H9 (cell line): ENCODE data around the gene NBEA. TPM values are rescaled to one million over a fixed set of nuclear protein-coding genes. Genes with fewer than 3 reads are reported as not detected.

Experiments
- DNase-seq: peaks from one replicate; pipeline ENCODE4 v3.0.0-alpha.2; 2017
- H2AFZ ChIP-seq: one replicate; pipeline ENCODE4 v1.6.1; 2013; ENCODE audit warnings: mild to moderate bottlenecking, low read length, control low read depth, moderate library complexity
- H2AK5ac ChIP-seq: 2 replicates; pipeline ENCODE4 v1.6.1; 2013; ENCODE audit warnings: low read length, control low read depth, mixed read lengths; ENCODE audit not compliant: insufficient read length
- H2BK120ac ChIP-seq: one replicate; pipeline ENCODE4 v1.6.1; 2013; ENCODE audit warnings: low read depth, mild to moderate bottlenecking, low read length, control low read depth, inconsistent platforms; ENCODE audit not compliant: poor library complexity, severe bottlenecking
- H2BK12ac ChIP-seq: 2 replicates; pipeline ENCODE4 v1.6.1; 2013; ENCODE audit warnings: low read length, control low read depth, mixed read lengths, low read depth; ENCODE audit not compliant: insufficient read length
- H2BK15ac ChIP-seq: 2 replicates; pipeline ENCODE4 v1.6.1; 2013; ENCODE audit warnings: low read depth, low read length, control low read depth
- H2BK20ac ChIP-seq: one replicate; pipeline ENCODE4 v1.6.1; 2013; ENCODE audit warnings: low read depth, mild to moderate bottlenecking, low read length, control low read depth, inconsistent platforms; ENCODE audit not compliant: poor library complexity, severe bottlenecking
- H2BK5ac ChIP-seq: 2 replicates; pipeline ENCODE4 v1.6.1; 2013; ENCODE audit warnings: low read length, control low read depth, mixed read lengths; ENCODE audit not compliant: insufficient read length
- H3K14ac ChIP-seq: 2 replicates; pipeline ENCODE4 v1.6.1; 2013; ENCODE audit warnings: low read length, control low read depth; ENCODE audit not compliant: insufficient read depth
- H3K18ac ChIP-seq: 2 replicates; pipeline ENCODE4 v1.6.1; 2013; ENCODE audit warnings: low read depth, mild to moderate bottlenecking, mixed read lengths, low read length, control low read depth; ENCODE audit not compliant: insufficient read length
- H3K23ac ChIP-seq: 2 replicates; pipeline ENCODE4 v1.6.1; 2013; ENCODE audit warnings: low read length, control low read depth, mixed read lengths, low read depth; ENCODE audit not compliant: insufficient read length
- H3K23me2 ChIP-seq: 2 replicates; pipeline ENCODE4 v1.6.1; 2013; ENCODE audit warnings: low read depth, mild to moderate bottlenecking, mixed read lengths, low read length, control low read depth; ENCODE audit not compliant: insufficient read length, poor library complexity, severe bottlenecking
- H3K27ac ChIP-seq: 2 replicates; pipeline ENCODE4 v1.5.1; 2013; ENCODE audit warnings: low read length, control low read depth, mixed read lengths, low read depth; ENCODE audit not compliant: insufficient read length
- H3K27me3 ChIP-seq: 2 replicates; pipeline ENCODE4 v1.6.1; 2013; ENCODE audit warnings: low read length, control low read depth, inconsistent platforms; ENCODE audit not compliant: insufficient read depth
- H3K4ac ChIP-seq: 2 replicates; pipeline ENCODE4 v1.6.1; 2013; ENCODE audit warnings: low read depth, mild to moderate bottlenecking, control low read depth, inconsistent platforms, low read length, moderate library complexity
- H3K4me1 ChIP-seq: 2 replicates; pipeline ENCODE4 v1.6.1; 2013; ENCODE audit warnings: low read length, control low read depth, inconsistent platforms; ENCODE audit not compliant: insufficient read depth
- H3K4me2 ChIP-seq: 2 replicates; pipeline ENCODE4 v1.6.1; 2013; ENCODE audit warnings: low read length, control low read depth, mixed read lengths; ENCODE audit not compliant: insufficient read length, insufficient read depth
- H3K56ac ChIP-seq: 2 replicates; pipeline ENCODE4 v1.6.1; 2013; ENCODE audit warnings: low read depth, mild to moderate bottlenecking, mixed read lengths, low read length, control low read depth; ENCODE audit not compliant: insufficient read length
- H3K79me1 ChIP-seq: 2 replicates; pipeline ENCODE4 v1.6.1; 2013; ENCODE audit warnings: low read depth, mild to moderate bottlenecking, moderate library complexity, low read length, control low read depth, inconsistent platforms; ENCODE audit not compliant: insufficient read depth, poor library complexity, severe bottlenecking
- H3K79me2 ChIP-seq: 2 replicates; pipeline ENCODE4 v1.6.1; 2013; ENCODE audit warnings: low read length, control low read depth, inconsistent platforms; ENCODE audit not compliant: insufficient read depth
- H3K9ac ChIP-seq: 2 replicates; pipeline ENCODE4 v1.6.1; 2013; ENCODE audit warnings: low read length, control low read depth, mixed read lengths; ENCODE audit not compliant: insufficient read length; ENCODE audit errors: extremely low read depth
- H3K9me3 ChIP-seq: one replicate; pipeline ENCODE4 v1.6.1; 2013; ENCODE audit warnings: low read depth, low read length, inconsistent platforms; ENCODE audit not compliant: control insufficient read depth
- H3T11ph ChIP-seq: one replicate; pipeline ENCODE4 v1.6.1; 2013; ENCODE audit warnings: mild to moderate bottlenecking, low read length, control low read depth, inconsistent platforms
- H4K20me1 ChIP-seq: one replicate; pipeline ENCODE4 v1.6.1; 2013; ENCODE audit not compliant: control insufficient read depth, insufficient read length, insufficient read depth
- H4K5ac ChIP-seq: 2 replicates; pipeline ENCODE4 v1.6.1; 2013; ENCODE audit warnings: low read depth, mild to moderate bottlenecking, mixed read lengths, low read length, control low read depth; ENCODE audit not compliant: insufficient read length
- H4K8ac ChIP-seq: replicated peaks from 2 replicates; pipeline ENCODE4 v1.6.1; 2013; ENCODE audit warnings: low read length, control low read depth, mixed read lengths, low read depth; ENCODE audit not compliant: insufficient read length
- H4K91ac ChIP-seq: 2 replicates; pipeline ENCODE4 v1.6.1; 2013; ENCODE audit warnings: low read depth, mild to moderate bottlenecking, moderate library complexity, mixed read lengths, low read length, control low read depth; ENCODE audit not compliant: insufficient read length
- H3K27ac Mint-ChIP-seq, 3 experiments: 2 replicates in 2 of 3; 3 replicates in 1 of 3; pipeline ENCODE4 v1.8.0; 2020 to 2021; ENCODE audit warnings: mixed read lengths in 3 of 3, mild to moderate bottlenecking in 1 of 3, moderate library complexity in 1 of 3
- H3K27me3 Mint-ChIP-seq: 2 replicates; pipeline ENCODE4 v1.8.0; 2021; ENCODE audit warnings: low read depth, mild to moderate bottlenecking, moderate library complexity, mixed read lengths
- H3K36me3 Mint-ChIP-seq, 3 experiments: 2 replicates in 2 of 3; 3 replicates in 1 of 3; pipeline ENCODE4 v1.8.0; 2020 to 2021; ENCODE audit warnings: low read depth in 3 of 3, mixed read lengths in 3 of 3; ENCODE audit not compliant: insufficient read depth in 1 of 3
- H3K4me1 Mint-ChIP-seq, 2 experiments: 2 replicates each; pipeline ENCODE4 v1.8.0; 2020; ENCODE audit warnings: mixed read lengths in 2 of 2
- H3K4me3 Mint-ChIP-seq, 2 experiments: 2 replicates in 1 of 2; 3 replicates in 1 of 2; pipeline ENCODE4 v1.8.0; 2020 to 2021; ENCODE audit warnings: mild to moderate bottlenecking in 2 of 2, mixed read lengths in 2 of 2, moderate library complexity in 1 of 2
- H3K9me3 Mint-ChIP-seq, 2 experiments: 2 replicates in 1 of 2; 3 replicates in 1 of 2; pipeline ENCODE4 v1.8.0; 2020; ENCODE audit warnings: mild to moderate bottlenecking in 2 of 2, mixed read lengths in 2 of 2, moderate library complexity in 1 of 2
- whole genome bisulfite sequencing: extraction: QIAGEN DNeasy Blood & Tissue Kit; methylation state at CpG from one replicate; pipeline ENCODE4 v1.1.7; 2013; ENCODE audit warnings: missing lambda C conversion rate, low lambda C conversion rate, mixed read lengths; ENCODE audit not compliant: insufficient read length; ENCODE audit errors: extremely low coverage; 5-methylcytosine and 5-hydroxymethylcytosine counted together
- long read RNA-seq: library from polyadenylated mRNA; unstranded; transcript quantifications from one replicate; pipeline ENCODE4 v2.0.0, GENCODE V29; 2020
- total RNA-seq: library from RNA; stranded (reverse); gene quantifications from 2 replicates; pipeline ENCODE4 v1.2.1, GENCODE V29; 2021
- TF ChIP-seq, protein P1 (sequence below): fragments of 200-600 bp; sonication (generic); conservative IDR thresholded peaks from 3 replicates; pipeline ENCODE4 v1.8.0; 2021; ENCODE audit warnings: antibody characterized with exemption, mild to moderate bottlenecking

NBEA gene, protein sequence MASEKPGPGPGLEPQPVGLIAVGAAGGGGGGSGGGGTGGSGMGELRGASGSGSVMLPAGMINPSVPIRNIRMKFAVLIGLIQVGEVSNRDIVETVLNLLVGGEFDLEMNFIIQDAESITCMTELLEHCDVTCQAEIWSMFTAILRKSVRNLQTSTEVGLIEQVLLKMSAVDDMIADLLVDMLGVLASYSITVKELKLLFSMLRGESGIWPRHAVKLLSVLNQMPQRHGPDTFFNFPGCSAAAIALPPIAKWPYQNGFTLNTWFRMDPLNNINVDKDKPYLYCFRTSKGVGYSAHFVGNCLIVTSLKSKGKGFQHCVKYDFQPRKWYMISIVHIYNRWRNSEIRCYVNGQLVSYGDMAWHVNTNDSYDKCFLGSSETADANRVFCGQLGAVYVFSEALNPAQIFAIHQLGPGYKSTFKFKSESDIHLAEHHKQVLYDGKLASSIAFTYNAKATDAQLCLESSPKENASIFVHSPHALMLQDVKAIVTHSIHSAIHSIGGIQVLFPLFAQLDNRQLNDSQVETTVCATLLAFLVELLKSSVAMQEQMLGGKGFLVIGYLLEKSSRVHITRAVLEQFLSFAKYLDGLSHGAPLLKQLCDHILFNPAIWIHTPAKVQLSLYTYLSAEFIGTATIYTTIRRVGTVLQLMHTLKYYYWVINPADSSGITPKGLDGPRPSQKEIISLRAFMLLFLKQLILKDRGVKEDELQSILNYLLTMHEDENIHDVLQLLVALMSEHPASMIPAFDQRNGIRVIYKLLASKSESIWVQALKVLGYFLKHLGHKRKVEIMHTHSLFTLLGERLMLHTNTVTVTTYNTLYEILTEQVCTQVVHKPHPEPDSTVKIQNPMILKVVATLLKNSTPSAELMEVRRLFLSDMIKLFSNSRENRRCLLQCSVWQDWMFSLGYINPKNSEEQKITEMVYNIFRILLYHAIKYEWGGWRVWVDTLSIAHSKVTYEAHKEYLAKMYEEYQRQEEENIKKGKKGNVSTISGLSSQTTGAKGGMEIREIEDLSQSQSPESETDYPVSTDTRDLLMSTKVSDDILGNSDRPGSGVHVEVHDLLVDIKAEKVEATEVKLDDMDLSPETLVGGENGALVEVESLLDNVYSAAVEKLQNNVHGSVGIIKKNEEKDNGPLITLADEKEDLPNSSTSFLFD (N-terminal part only)
- total RNA-seq = 16.3 and 17.3 TPM in 2 replicates
- long read RNA-seq, partial matches to known transcripts = 2 of 11 reads
- long read RNA-seq, other reads (novel, unspliced or antisense) = 9 of 11 reads

DNA sequence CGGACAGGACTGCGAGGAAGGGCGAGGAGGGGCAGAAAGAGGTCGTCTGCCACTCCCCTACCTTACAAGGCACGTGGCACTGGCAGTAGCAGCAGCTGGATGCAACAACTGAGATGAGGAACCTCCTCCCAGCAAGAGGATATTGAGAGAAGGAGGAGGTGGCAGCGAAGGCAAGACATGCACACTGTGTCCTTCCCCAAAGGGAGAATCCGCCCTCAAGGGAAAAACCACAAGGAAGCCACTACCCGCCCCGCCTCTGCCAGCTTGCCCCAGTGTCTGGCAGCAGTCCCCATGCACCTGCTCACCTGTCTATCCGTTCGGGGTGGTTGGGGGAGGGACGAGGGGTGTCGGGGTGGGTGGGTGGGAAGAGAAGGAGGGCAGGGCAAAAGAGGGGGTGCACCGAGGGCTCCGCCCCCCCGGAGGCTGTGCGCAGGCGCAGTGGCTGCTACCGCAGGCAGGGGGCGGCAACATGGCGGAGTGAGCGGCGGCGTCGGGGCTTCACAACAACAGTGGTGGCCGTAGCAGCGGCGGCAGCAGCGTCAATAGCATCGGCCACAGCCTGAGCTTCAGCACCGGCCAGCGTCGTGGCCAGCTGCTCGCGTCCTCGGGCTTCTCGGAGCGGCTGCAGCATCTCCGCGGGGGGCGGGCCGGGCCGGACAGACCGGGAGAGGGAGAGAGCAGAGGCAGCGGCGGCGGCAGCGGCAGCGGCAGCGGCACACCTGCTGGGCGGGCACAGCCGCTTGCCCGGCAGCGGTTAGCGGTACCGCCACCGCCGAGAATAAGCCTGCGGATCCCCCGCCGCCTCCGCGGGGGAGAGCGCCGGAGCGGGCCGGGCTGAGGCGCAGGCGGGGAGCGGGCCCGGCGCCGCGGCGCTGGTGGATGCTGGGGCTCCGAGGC, at the start of gene NBEA:
TSS of gene NBEA (plus strand) at position 436 of the 897 bp plus-strand sequence. CDS start 551 bp downstream, outside the sequence.
- no peak within 1 kb of the TSS for H2BK20ac ChIP-seq
- H4K8ac ChIP-seq = no peak within 1 kb of the TSS
- TF ChIP-seq, protein P1, sequence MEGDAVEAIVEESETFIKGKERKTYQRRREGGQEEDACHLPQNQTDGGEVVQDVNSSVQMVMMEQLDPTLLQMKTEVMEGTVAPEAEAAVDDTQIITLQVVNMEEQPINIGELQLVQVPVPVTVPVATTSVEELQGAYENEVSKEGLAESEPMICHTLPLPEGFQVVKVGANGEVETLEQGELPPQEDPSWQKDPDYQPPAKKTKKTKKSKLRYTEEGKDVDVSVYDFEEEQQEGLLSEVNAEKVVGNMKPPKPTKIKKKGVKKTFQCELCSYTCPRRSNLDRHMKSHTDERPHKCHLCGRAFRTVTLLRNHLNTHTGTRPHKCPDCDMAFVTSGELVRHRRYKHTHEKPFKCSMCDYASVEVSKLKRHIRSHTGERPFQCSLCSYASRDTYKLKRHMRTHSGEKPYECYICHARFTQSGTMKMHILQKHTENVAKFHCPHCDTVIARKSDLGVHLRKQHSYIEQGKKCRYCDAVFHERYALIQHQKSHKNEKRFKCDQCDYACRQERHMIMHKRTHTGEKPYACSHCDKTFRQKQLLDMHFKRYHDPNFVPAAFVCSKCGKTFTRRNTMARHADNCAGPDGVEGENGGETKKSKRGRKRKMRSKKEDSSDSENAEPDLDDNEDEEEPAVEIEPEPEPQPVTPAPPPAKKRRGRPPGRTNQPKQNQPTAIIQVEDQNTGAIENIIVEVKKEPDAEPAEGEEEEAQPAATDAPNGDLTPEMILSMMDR = peak; percentile 17; the same call in 1 of the 3 replicates
- no peak within 1 kb of the TSS for H2BK12ac ChIP-seq
- Mint-ChIP-seq H3K4me3 (peak within 1 kb of the TSS; percentile 92 to 93), H3K9me3 (peaks cover 0 to 2% of the 10 kb centered on the region in 2 experiments; a peak in 1 of 5 replicates), H3K27ac (peak within 1 kb of the TSS in 2 of 3 experiments; percentile 88 to 96), H3K27me3 (peaks cover 4% of the 10 kb centered on the region), H3K4me1 (peaks cover 40 to 48% of the 10 kb centered on the region in 2 experiments), H3K36me3 (peaks cover 0 to 2% (median 0%) of the 10 kb centered on the region in 3 experiments; a peak in 1 of 7 replicates)
- peak within 1 kb of the TSS; percentile 76; the same call in 1 of the 2 replicates for H3K14ac ChIP-seq
- no peak within 1 kb of the TSS for H4K5ac ChIP-seq
- H2BK5ac ChIP-seq = no peak within 1 kb of the TSS
- peaks cover 1% of the 10 kb centered on the region; the same call in 1 of the 2 replicates for H3K4me1 ChIP-seq
- H3K23ac ChIP-seq = no peak within 1 kb of the TSS
- H2AK5ac ChIP-seq = no peak within 1 kb of the TSS
- H3K18ac ChIP-seq = no peak within 1 kb of the TSS
- no peak within 1 kb of the TSS for H4K91ac ChIP-seq
- H3K79me2 ChIP-seq = no peaks in the 10 kb centered on the region; the same call in 1 of the 2 replicates
- H3K9ac ChIP-seq = peak within 1 kb of the TSS; percentile 28
- no peak within 1 kb of the TSS for H3K27ac ChIP-seq
- H3T11ph ChIP-seq = no peak within 1 kb of the TSS
- H3K4ac ChIP-seq = no peak within 1 kb of the TSS
- no peak within 1 kb of the TSS for H2AFZ ChIP-seq
- DNase-seq = peak; percentile 85
- no peak within 1 kb of the TSS for H2BK120ac ChIP-seq
- WGBS = no CpG with 5 or more reads among the region's 76 CpGs
- H3K56ac ChIP-seq = no peak within 1 kb of the TSS
- H3K23me2 ChIP-seq = peaks cover 15% of the 10 kb centered on the region
- no peaks in the 10 kb centered on the region for H3K9me3 ChIP-seq
- no peak within 1 kb of the TSS for H2BK15ac ChIP-seq
- no peaks in the 10 kb centered on the region for H3K79me1 ChIP-seq
- H3K4me2 ChIP-seq = peak within 1 kb of the TSS; percentile 74
- no peaks in the 10 kb centered on the region for H4K20me1 ChIP-seq
- H3K27me3 ChIP-seq = no peaks in the 10 kb centered on the region
